PC-9 (cell line): ENCODE data around the gene RUNX3. TPM values are rescaled to one million over a fixed set of nuclear protein-coding genes. Genes with fewer than 3 reads are reported as not detected.

ENCODE experiments used
- BruUV-seq: library from RNA; stranded (reverse); fragments of 400-500 nt; replicated peaks from 2 replicates; lab custom pipeline; 2021; lab: Mats Ljungman, UMichigan
- CTCF ChIA-PET: fragments of 300-600 bp; sonication (Branson Sonifier 250); formaldehyde crosslinking; loops from one replicate; lab custom pipeline; 2022; ENCODE audit warnings: antibody characterized with exemption; lab: Charles Lee
- POLR2A ChIA-PET: fragments of 300-600 bp; sonication (Branson Sonifier 250); formaldehyde crosslinking; loops from one replicate; lab custom pipeline; 2022; ENCODE audit warnings: antibody characterized with exemption; ENCODE audit not compliant: unreplicated experiment; lab: Charles Lee
- DNase-seq, 2 experiments: peaks; one replicate each; pipeline versions ENCODE4 v3.0.0 to v3.0.0-alpha.2; 2015 to 2022; ENCODE audit warnings: mixed read lengths in 1 of 2
- H2AFZ ChIP-seq: fragments of 200-600 bp; sonication (generic); 2 replicates; pipeline ENCODE4 v1.8.1; 2017; ENCODE audit warnings: antibody characterized with exemption
- H3F3A ChIP-seq: fragments of 200-600 bp; sonication (generic); 2 replicates; pipeline ENCODE4 v1.8.1; 2017; ENCODE audit warnings: antibody characterized with exemption, mild to moderate bottlenecking, low read depth; ENCODE audit not compliant: insufficient read depth
- H3K27ac ChIP-seq: fragments of 200-600 bp; sonication (generic); 2 replicates; pipeline ENCODE4 v1.6.1; 2016; ENCODE audit warnings: mixed run types
- H3K27me3 ChIP-seq: fragments of 200-600 bp; sonication (generic); 2 replicates; pipeline ENCODE4 v1.6.1; 2016; ENCODE audit warnings: low read depth, mixed run types; ENCODE audit not compliant: insufficient read depth
- H3K36me3 ChIP-seq: fragments of 200-600 bp; sonication (generic); 2 replicates; pipeline ENCODE4 v1.6.1; 2016; ENCODE audit warnings: low read depth, mixed run types
- H3K4me1 ChIP-seq: fragments of 200-600 bp; sonication (generic); replicated peaks from 2 replicates; pipeline ENCODE4 v1.6.1; 2016; ENCODE audit warnings: mixed run types; ENCODE audit not compliant: insufficient read depth
- H3K4me2 ChIP-seq: fragments of 200-600 bp; sonication (generic); 2 replicates; pipeline ENCODE4 v1.6.1; 2017; ENCODE audit warnings: mixed run types
- H3K4me3 ChIP-seq: fragments of 200-600 bp; sonication (generic); 2 replicates; pipeline ENCODE4 v1.6.1; 2016; ENCODE audit warnings: mixed run types
- H3K79me2 ChIP-seq: fragments of 200-600 bp; sonication (generic); 2 replicates; pipeline ENCODE4 v1.6.1; 2017; ENCODE audit warnings: low read depth, mixed run types
- H3K9me2 ChIP-seq: fragments of 200-600 bp; sonication (generic); 2 replicates; pipeline ENCODE4 v1.8.1; 2017; ENCODE audit warnings: mild to moderate bottlenecking; ENCODE audit not compliant: insufficient read depth
- H3K9me3 ChIP-seq: fragments of 200-600 bp; sonication (generic); 2 replicates; pipeline ENCODE4 v1.8.1; 2016; ENCODE audit warnings: low read depth; ENCODE audit not compliant: insufficient read depth
- H4K20me1 ChIP-seq: fragments of 200-600 bp; sonication (generic); 2 replicates; pipeline ENCODE4 v1.8.1; 2017; ENCODE audit not compliant: insufficient read depth
- EZH2 ChIP-seq: fragments of 200-600 bp; sonication (generic); IDR thresholded peaks from 2 replicates; pipeline ENCODE4 v1.8.0; 2017; ENCODE audit warnings: antibody characterized with exemption, low read depth
- intact Hi-C: fragments of 100-400 bp; cut with micrococcal nuclease; formaldehyde crosslinking; loops from one replicate; pipeline ENCODE4 v1.10.0; 2022; ENCODE audit not compliant: unreplicated experiment
- total RNA-seq: library from RNA; stranded (reverse); gene quantifications from 2 replicates; pipeline ENCODE4 v1.2.3, GENCODE V29; 2021
- TF ChIP-seq, protein P1 (sequence below): fragments of 200-600 bp; sonication (generic); conservative IDR thresholded peaks from 2 replicates; pipeline ENCODE4 v1.6.1; 2017; ENCODE audit warnings: mixed run types, antibody characterized with exemption, mild to moderate bottlenecking, moderate library complexity

The RUNX3 gene
- total RNA-seq, 1 experiment from 2014 or later: not detected

DNA sequence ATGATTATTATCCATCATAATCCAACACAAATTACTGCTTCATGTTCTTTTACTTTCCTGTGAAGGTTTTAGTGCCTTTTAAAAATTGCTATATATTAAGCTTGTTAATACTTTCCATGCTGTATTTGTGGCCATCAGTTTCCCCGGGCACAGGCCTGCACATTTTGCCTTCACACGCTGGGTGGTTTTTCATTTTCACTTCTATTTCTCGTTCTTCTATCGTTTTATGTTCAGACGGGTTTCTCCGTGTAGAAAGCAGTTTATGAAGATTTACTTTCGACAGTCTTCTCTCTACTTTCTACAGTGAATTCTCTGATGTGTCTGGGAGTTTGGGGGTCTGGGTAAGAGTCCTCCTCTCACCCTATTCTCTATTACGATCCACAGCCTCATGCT lies 9.5 kb downstream of the RUNX3 start:
- Histone ChIP-seq H3K27me3 (peaks cover 6% of the 10 kb centered on the region; the same call in 1 of the 2 replicates), H3K4me3 (no peak overlapping the region), H3K36me3 (no peaks in the 10 kb centered on the region), H2AFZ (no peak overlapping the region), H3K9me3 (no peaks in the 10 kb centered on the region), H3K27ac (no peak overlapping the region), H3F3A (no peaks in the 10 kb centered on the region), H3K4me1 (no peaks in the 10 kb centered on the region), H3K4me2 (no peak overlapping the region), H4K20me1 (no peaks in the 10 kb centered on the region), H3K79me2 (no peaks in the 10 kb centered on the region), H3K9me2 (no peaks in the 10 kb centered on the region)
- intact Hi-C loops: no loop called here
- CTCF ChIA-PET: no interaction called here
- DNase-seq: no peak
- no TSS peak for BruUV-seq
- TF ChIP-seq EZH2: no peak
- TF ChIP-seq, protein P1, sequence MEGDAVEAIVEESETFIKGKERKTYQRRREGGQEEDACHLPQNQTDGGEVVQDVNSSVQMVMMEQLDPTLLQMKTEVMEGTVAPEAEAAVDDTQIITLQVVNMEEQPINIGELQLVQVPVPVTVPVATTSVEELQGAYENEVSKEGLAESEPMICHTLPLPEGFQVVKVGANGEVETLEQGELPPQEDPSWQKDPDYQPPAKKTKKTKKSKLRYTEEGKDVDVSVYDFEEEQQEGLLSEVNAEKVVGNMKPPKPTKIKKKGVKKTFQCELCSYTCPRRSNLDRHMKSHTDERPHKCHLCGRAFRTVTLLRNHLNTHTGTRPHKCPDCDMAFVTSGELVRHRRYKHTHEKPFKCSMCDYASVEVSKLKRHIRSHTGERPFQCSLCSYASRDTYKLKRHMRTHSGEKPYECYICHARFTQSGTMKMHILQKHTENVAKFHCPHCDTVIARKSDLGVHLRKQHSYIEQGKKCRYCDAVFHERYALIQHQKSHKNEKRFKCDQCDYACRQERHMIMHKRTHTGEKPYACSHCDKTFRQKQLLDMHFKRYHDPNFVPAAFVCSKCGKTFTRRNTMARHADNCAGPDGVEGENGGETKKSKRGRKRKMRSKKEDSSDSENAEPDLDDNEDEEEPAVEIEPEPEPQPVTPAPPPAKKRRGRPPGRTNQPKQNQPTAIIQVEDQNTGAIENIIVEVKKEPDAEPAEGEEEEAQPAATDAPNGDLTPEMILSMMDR: no peak
- POLR2A ChIA-PET: no interaction called here

DNA sequence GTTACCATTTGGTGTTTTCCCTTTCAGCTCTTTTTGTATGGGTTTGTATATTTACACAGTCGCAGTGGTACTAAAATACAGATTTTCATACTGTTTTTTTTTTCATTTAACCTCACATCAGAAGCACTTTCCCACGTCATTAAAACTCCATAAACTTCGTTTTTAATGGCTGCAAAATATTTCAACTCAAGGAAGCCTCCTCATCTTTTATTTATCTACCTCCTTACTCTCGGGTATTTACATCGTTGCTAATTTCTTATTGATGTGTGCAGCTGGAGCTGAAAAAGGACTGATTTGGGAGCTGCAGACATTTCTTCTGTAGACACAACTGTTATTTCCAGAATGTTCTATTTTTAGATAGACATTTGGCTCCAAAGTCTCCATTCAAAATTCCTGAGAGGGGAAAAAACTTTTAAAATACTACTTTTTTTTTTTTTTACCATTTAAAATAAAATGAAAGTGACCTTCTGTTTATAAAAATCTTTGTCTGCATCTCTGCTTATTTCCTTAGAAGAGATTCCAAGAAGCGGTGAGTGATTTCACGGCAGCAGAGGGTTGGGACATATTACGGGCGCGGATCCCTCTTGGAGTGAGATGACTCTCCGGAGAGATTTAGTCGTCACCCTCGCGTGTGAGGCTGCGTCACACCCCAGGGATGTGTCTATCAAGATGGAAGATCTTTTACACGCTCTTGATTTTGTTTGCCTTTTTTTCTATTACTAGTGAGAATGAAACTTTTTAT lies 10.1 kb downstream of the RUNX3 start:
- H3K9me2 ChIP-seq: no peaks in the 10 kb centered on the region
- no peaks in the 10 kb centered on the region for H4K20me1 ChIP-seq
- H3K36me3 ChIP-seq: no peaks in the 10 kb centered on the region
- ChIA-PET CTCF (interaction anchor here (0.7 kb wide), 1 partner anchor 164 kb away, joined by 3 read pairs; no protein-coding TSS in a partner anchor), POLR2A (no interaction called here)
- H3K4me3 ChIP-seq: no peak overlapping the region
- H3K79me2 ChIP-seq: no peaks in the 10 kb centered on the region
- BruUV-seq: no TSS peak
- H3K9me3 ChIP-seq: no peaks in the 10 kb centered on the region
- H3K4me1 ChIP-seq: no peaks in the 10 kb centered on the region
- peaks cover 4% of the 10 kb centered on the region; the same call in 1 of the 2 replicates for H3K27me3 ChIP-seq
- no peak for DNase-seq
- no peaks in the 10 kb centered on the region for H3F3A ChIP-seq
- no peak overlapping the region for H3K4me2 ChIP-seq
- no peak for TF ChIP-seq EZH2
- TF ChIP-seq, protein P1: no peak
- intact Hi-C loops: no loop called here
- no peak overlapping the region for H2AFZ ChIP-seq
- no peak overlapping the region for H3K27ac ChIP-seq

DNA sequence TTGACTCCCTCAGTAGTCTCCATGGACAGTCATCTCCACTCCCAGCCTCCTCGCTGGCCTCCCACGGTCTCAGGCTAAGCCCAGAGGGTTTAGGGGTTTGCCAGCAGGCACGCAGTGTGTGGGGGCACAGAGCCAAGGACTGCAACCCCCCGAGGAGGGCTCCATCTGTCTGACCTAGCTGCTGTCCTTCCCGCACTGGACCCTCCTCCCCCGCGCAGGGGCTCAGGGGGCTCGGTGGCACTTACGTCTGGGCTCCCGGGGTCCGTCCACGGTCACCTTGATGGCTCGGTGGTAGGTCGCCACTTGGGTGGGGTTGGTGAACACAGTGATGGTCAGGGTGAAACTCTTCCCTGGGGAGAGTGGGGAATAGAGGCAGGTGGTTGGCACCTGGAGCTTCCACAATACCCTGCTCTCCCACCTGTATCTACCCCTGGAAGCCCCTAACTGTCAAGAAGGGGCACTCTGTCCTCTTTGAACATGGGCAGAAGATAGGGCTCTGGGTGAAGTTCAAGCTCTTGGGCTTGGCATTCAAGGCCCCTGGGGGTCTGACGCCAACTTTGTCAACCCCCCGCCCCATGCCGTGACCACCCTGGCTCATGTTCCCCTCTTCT lies 11.0 kb downstream of the RUNX3 start:
- Histone ChIP-seq H3K9me2 (no peaks in the 10 kb centered on the region), H3K27ac (no peak overlapping the region), H3K27me3 (peaks cover 4% of the 10 kb centered on the region; the same call in 1 of the 2 replicates), H3K4me2 (no peak overlapping the region), H3K4me1 (no peaks in the 10 kb centered on the region), H3K9me3 (no peaks in the 10 kb centered on the region), H4K20me1 (no peaks in the 10 kb centered on the region), H3F3A (no peaks in the 10 kb centered on the region), H3K36me3 (no peaks in the 10 kb centered on the region), H3K79me2 (no peaks in the 10 kb centered on the region), H2AFZ (no peak overlapping the region), H3K4me3 (no peak overlapping the region)
- intact Hi-C loops: no loop called here
- no peak for DNase-seq
- no TSS peak for BruUV-seq
- POLR2A ChIA-PET: no interaction called here
- CTCF ChIA-PET: no interaction called here
- no peak for TF ChIP-seq EZH2
- TF ChIP-seq, protein P1: no peak
